Activated CD4-positive, alpha-beta memory T cell treated with anti-CD3 and anti-CD28 coated beads for 36 hours (primary cell): Measurements from ENCODE around the gene SERGEF. TPM values are rescaled to one million over a fixed set of nuclear protein-coding genes. Genes with fewer than 3 reads are reported as not detected.

Source experiments
- CTCF ChIA-PET: fragments of 350-600 bp; sonication (Branson Sonifier 250); formaldehyde crosslinking; loops from one replicate; lab custom pipeline; 2021; ENCODE audit warnings: antibody characterized with exemption, inconsistent platforms; lab: Charles Lee
- POLR2A ChIA-PET: fragments of 350-600 bp; sonication (Branson Sonifier 250); formaldehyde crosslinking; loops from one replicate; lab custom pipeline; 2021; ENCODE audit warnings: antibody characterized with exemption; lab: Charles Lee
- DNase-seq: peaks from one replicate; pipeline ENCODE4 v3.0.0-alpha.2; 2020
- H3K27ac Mint-ChIP-seq: one replicate; pipeline ENCODE4 v1.8.0; 2021; ENCODE audit warnings: mixed read lengths
- H3K27me3 Mint-ChIP-seq: one replicate; pipeline ENCODE4 v1.8.0; 2021; ENCODE audit warnings: mixed read lengths
- H3K36me3 Mint-ChIP-seq: one replicate; pipeline ENCODE4 v1.8.0; 2021; ENCODE audit warnings: mixed read lengths
- H3K4me1 Mint-ChIP-seq: one replicate; pipeline ENCODE4 v1.8.0; 2021; ENCODE audit warnings: low read depth, mixed read lengths
- H3K4me3 Mint-ChIP-seq: one replicate; pipeline ENCODE4 v1.8.0; 2021; ENCODE audit warnings: mild to moderate bottlenecking, mixed read lengths
- H3K9me3 Mint-ChIP-seq: one replicate; pipeline ENCODE4 v1.8.0; 2021; ENCODE audit warnings: mixed read lengths
- intact Hi-C: fragments of 100-400 bp; cut with micrococcal nuclease; formaldehyde crosslinking; loops from one replicate; pipeline ENCODE4 v1.15.1; 2023
- total RNA-seq, 2 experiments: library from RNA; stranded (reverse); gene quantifications; one replicate each; pipeline ENCODE4 v1.2.3, GENCODE V29; 2021

The SERGEF gene
- total RNA-seq, 2 experiments from 2014 or later: 42.7 to 44.2 TPM

GRCh38 chr11:17738151-17738973, 274.5 kb downstream of the SERGEF start:
- Mint-ChIP-seq H3K4me3 (no peak overlapping the region), H3K27ac (no peak overlapping the region), H3K36me3 (no peaks in the 10 kb centered on the region), H3K9me3 (no peaks in the 10 kb centered on the region), H3K4me1 (peaks cover 7% of the 10 kb centered on the region), H3K27me3 (peaks cover 34% of the 10 kb centered on the region)
- POLR2A ChIA-PET: interaction anchor here (0.5 kb wide), 1 partner anchor 137 kb away, joined by 3 read pairs; no protein-coding TSS in a partner anchor
- intact Hi-C loops: no loop called here
- DNase-seq: no peak
- CTCF ChIA-PET: interaction anchor here (3.5 kb wide), 1 partner anchor 7 kb away, joined by 18 read pairs; no protein-coding TSS in a partner anchor

Other genes with a start within 250 kb of the SERGEF start
- gene TPH1, start 33.2 kb upstream of the SERGEF start, total RNA-seq: under 1 TPM; 0.05 to 0.14 TPM
- 10 to 100 TPM; 32.1 to 34.3 TPM for gene SAAL1, start 93.0 kb upstream of the SERGEF start, total RNA-seq
- gene MRGPRX3, start 119.5 kb upstream of the SERGEF start, total RNA-seq: not detected
- gene MRGPRX4, start 159.8 kb upstream of the SERGEF start, total RNA-seq: not detected
- not detected for gene SAA4, start 223.8 kb upstream of the SERGEF start, total RNA-seq
- gene SAA2, start 235.6 kb upstream of the SERGEF start, total RNA-seq: not detected